ENCODE measurements around the gene TNNI3. TPM values are rescaled to one million over a fixed set of nuclear protein-coding genes. Genes with fewer than 3 reads are reported as not detected.

TNNI3 gene
- total and polyA plus RNA-seq, 12 donors = 3,000 to 45,177 (median 9,464) TPM

DNA sequence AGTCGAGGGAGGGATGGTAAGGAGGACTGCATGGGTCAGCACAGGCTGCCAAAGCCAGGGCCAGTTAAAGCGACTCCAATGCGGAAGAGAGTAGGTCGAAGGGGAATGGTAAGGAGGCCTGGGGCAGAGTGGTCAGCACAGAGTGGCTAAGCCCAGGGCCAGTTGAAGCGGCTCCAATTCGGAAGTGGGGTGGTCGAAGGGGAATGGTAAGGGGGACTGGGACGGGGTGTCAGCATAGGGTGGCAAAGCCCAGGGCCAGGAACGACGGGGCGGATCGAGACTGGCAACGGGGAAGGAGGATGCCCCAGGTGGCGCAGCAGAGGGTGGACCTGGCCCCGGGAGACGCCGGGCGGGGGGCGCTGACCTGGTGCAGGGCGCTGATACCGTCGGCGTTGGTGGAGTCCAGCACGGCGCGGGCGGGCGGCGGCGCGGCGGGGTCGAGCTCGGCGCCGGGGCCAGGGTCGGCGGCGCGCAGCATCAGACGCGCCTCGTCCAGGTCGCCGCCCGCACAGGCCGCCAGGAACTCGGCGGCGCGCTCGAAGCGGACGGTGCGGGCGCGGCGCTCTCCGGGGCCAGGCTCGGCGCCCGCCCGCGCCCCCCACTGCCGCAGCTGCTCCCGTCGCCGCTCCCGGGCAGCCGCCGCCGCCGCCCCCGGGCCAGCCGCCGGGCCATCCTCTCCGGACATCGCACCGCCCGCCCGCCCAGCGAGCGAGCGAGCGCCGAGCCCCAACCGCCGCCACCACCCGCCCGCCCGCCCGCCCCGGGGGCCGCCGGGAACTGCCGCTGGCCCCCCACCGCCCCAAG lies 40.5 kb downstream of the TNNI3 start, which contains the start of gene PPP1R12C:
PPP1R12C (minus strand) TSS at position 779 of the 804 bp plus-strand sequence; CDS start at position 685, 94 bp downstream.
- ATAC-seq = no peak
- Histone ChIP-seq H3K4me1 (peaks cover 30 to 54% (median 50%) of the 10 kb centered on the region in 9 donors), H3K9me3 (no peaks in the 10 kb centered on the region), H3K27ac (peak within 1 kb of the TSS; percentile 86 to 99 (median 96)), H3K36me3 (peaks cover 0 to 11% (median 0%) of the 10 kb centered on the region in 9 donors), H3K4me3 (peak within 1 kb of the TSS; percentile 69 to 100 (median 89)), H3K27me3 (no peaks in the 10 kb centered on the region)
- WGBS, 2 donors = 1% methylated on average over 37 to 92 of the region's 97 CpGs
- peak in 1 of 2 donors; percentile 54 for DNase-seq
- intact Hi-C loops (cut with DNase I) = loop anchor here in 2 of 10 donors (2.0 to 10.0 kb wide), 3 partner anchors 28 to 52 kb away; partner anchors contain the start of gene RDH13 (in 1 of the 2)
- TF ChIP-seq CTCF (IDR thresholded peaks at IDR 0.05) = no peak

DNA sequence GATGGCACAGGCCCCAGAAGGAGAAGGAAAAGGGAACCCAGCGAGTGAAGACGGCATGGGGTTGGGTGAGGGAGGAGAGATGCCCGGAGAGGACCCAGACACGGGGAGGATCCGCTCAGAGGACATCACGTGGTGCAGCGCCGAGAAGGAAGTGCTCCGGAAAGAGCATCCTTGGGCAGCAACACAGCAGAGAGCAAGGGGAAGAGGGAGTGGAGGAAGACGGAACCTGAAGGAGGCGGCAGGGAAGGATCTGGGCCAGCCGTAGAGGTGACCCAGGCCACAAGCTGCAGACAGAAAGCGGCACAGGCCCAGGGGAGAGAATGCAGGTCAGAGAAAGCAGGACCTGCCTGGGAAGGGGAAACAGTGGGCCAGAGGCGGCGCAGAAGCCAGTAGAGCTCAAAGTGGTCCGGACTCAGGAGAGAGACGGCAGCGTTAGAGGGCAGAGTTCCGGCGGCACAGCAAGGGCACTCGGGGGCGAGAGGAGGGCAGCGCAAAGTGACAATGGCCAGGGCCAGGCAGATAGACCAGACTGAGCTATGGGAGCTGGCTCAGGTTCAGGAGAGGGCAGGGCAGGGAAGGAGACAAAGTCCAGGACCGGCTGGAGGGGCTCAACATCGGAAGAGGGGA lies 41.2 kb downstream of the TNNI3 start:
- WGBS, 2 donors = 1% methylated on average over 25 of the region's 25 CpGs
- H3K9me3 ChIP-seq = no peaks in the 10 kb centered on the region
- H3K27me3 ChIP-seq = no peaks in the 10 kb centered on the region
- intact Hi-C loops (cut with DNase I) = loop anchor here in 2 of 10 donors (2.0 to 10.0 kb wide), 3 partner anchors 28 to 52 kb away; partner anchors contain the start of gene RDH13 (in 1 of the 2)
- peak overlapping the region; percentile 69 to 100 (median 89) for H3K4me3 ChIP-seq
- TF ChIP-seq CTCF (IDR thresholded peaks at IDR 0.05) = no peak
- H3K36me3 ChIP-seq = peaks cover 0 to 18% (median 0%) of the 10 kb centered on the region in 9 donors
- peak; percentile 7 to 52 (median 26) for ATAC-seq
- DNase-seq = peak; percentile 67 to 77
- peak overlapping the region; percentile 86 to 99 (median 96) for H3K27ac ChIP-seq
- peaks cover 35 to 61% (median 52%) of the 10 kb centered on the region in 9 donors for H3K4me1 ChIP-seq

GRCh38 chr19:55115446-55116065 lies 42.0 kb downstream of the TNNI3 start:
- ATAC-seq (peak in 2 of 8 donors; percentile 1 to 2), DNase-seq (peak in 1 of 2 donors; percentile 53)
- Histone ChIP-seq H3K36me3 (peaks cover 0 to 20% (median 0%) of the 10 kb centered on the region in 9 donors), H3K27me3 (no peaks in the 10 kb centered on the region), H3K9me3 (no peaks in the 10 kb centered on the region), H3K27ac (peak overlapping the region; percentile 86 to 99 (median 96)), H3K4me3 (peak overlapping the region; percentile 69 to 100 (median 89)), H3K4me1 (peaks cover 35 to 66% (median 52%) of the 10 kb centered on the region in 9 donors)
- intact Hi-C loops (cut with DNase I) = loop anchor here in 2 of 10 donors (2.0 to 10.0 kb wide), 3 partner anchors 27 to 51 kb away; partner anchors contain the start of gene RDH13 (in 1 of the 2)
- WGBS, 2 donors = 20 to 29% methylated on average over 13 of the region's 13 CpGs
- TF ChIP-seq CTCF (IDR thresholded peaks at IDR 0.05) = no peak

Data from heart right ventricle (tissue), 16 donors.